ENCODE measurements around the gene PECR. TPM values are rescaled to one million over a fixed set of nuclear protein-coding genes. Genes with fewer than 3 reads are reported as not detected.

Gene PECR
- total RNA-seq, 1 experiment from 2014 or later, result 13.9 TPM

GRCh38 chr2:216015722-216016464 lies 65.7 kb downstream of the PECR start (continued):
- TF ChIP-seq ZNF423 (CRISPR knock-in tag; IDR thresholded peaks at IDR 0.05) (no peak), ZBTB21 (CRISPR knock-in tag; IDR thresholded peaks at IDR 0.05; ENCODE audit: borderline replicate concordance) (no peak)

GRCh38 chr2:216014986-216015385 lies 66.6 kb downstream of the PECR start:
- DNase-seq (ENCODE audit: low spot score) (no peak), ATAC-seq (no peak)
- no peak overlapping the region for H3K4me3 Mint-ChIP-seq
- peaks cover 22% of the 10 kb centered on the region for H3K4me1 Mint-ChIP-seq
- ChIA-PET POLR2A (no interaction called here), CTCF (interaction anchor here (1.9 kb wide), 1 partner anchor 65 kb away, joined by 6 read pairs; no protein-coding TSS in a partner anchor)
- no peaks in the 10 kb centered on the region; the same call in 1 of the 2 replicates for H3K27me3 Mint-ChIP-seq (ENCODE audit: low read depth)
- TF ChIP-seq ESRRA (CRISPR knock-in tag; IDR thresholded peaks at IDR 0.05; ENCODE audit: borderline replicate concordance) (no peak), KAT7 (CRISPR knock-in tag; IDR thresholded peaks at IDR 0.05; ENCODE audit: borderline replicate concordance) (no peak), ZNF416 (CRISPR knock-in tag; IDR thresholded peaks at IDR 0.05) (no peak), ZNF396 (CRISPR knock-in tag; IDR thresholded peaks at IDR 0.05; ENCODE audit: borderline replicate concordance) (no peak), SMAD3 (CRISPR knock-in tag; IDR thresholded peaks at IDR 0.05; ENCODE audit: borderline replicate concordance) (no peak), ZSCAN18 (CRISPR knock-in tag; IDR thresholded peaks at IDR 0.05) (no peak), NR1H2 (CRISPR knock-in tag; IDR thresholded peaks at IDR 0.05) (no peak), JUN (CRISPR knock-in tag; IDR thresholded peaks at IDR 0.05) (no peak), JAZF1 (CRISPR knock-in tag; IDR thresholded peaks at IDR 0.05) (no peak), USF1 (CRISPR knock-in tag; IDR thresholded peaks at IDR 0.05) (no peak), ZNF423 (CRISPR knock-in tag; IDR thresholded peaks at IDR 0.05) (no peak), E2F1 (CRISPR knock-in tag; IDR thresholded peaks at IDR 0.05) (no peak), CREB1 (CRISPR knock-in tag; IDR thresholded peaks at IDR 0.05) (no peak)
- no peak overlapping the region for H3K27ac Mint-ChIP-seq
- peaks cover 4% of the 10 kb centered on the region for H3K36me3 Mint-ChIP-seq
- H3K9me3 Mint-ChIP-seq, result no peaks in the 10 kb centered on the region; the same call in 1 of the 2 replicates

- ChIA-PET CTCF (interaction anchor here (1.4 kb wide), 1 partner anchor 9 kb away, joined by 4 read pairs; no protein-coding TSS in a partner anchor), POLR2A (no interaction called here)
- TF ChIP-seq JAZF1 (CRISPR knock-in tag; IDR thresholded peaks at IDR 0.05), result no peak
- no peak for TF ChIP-seq HMGA2 (CRISPR knock-in tag; IDR thresholded peaks at IDR 0.05)
- no peak for TF ChIP-seq ATF3 (CRISPR knock-in tag; conservative IDR thresholded peaks at IDR 0.05)
- no peak for TF ChIP-seq ZNF121 (CRISPR knock-in tag; IDR thresholded peaks at IDR 0.05)
- no peak for TF ChIP-seq USF2 (CRISPR knock-in tag; IDR thresholded peaks at IDR 0.05)
- TF ChIP-seq TP53 (CRISPR knock-in tag; IDR thresholded peaks at IDR 0.05), result no peak
- no peak for TF ChIP-seq ZNF416 (CRISPR knock-in tag; IDR thresholded peaks at IDR 0.05)
- TF ChIP-seq SOX15 (CRISPR knock-in tag; IDR thresholded peaks at IDR 0.05), result no peak
- DNase-seq (ENCODE audit: low spot score), result no peak
- ATAC-seq, result no peak
- no peak overlapping the region for H3K27ac Mint-ChIP-seq
- H3K9me3 Mint-ChIP-seq, result no peaks in the 10 kb centered on the region; the same call in 1 of the 2 replicates
- no peak overlapping the region for H3K4me3 Mint-ChIP-seq
- peaks cover 4% of the 10 kb centered on the region for H3K36me3 Mint-ChIP-seq
- peaks cover 22% of the 10 kb centered on the region for H3K4me1 Mint-ChIP-seq
- no peaks in the 10 kb centered on the region; the same call in 1 of the 2 replicates for H3K27me3 Mint-ChIP-seq (ENCODE audit: low read depth)
These were observed 67.6 kb downstream of the PECR start for GRCh38 chr2:216014006-216014405.
